Activated CD8-positive, alpha-beta memory T cell treated with anti-CD3 and anti-CD28 coated beads for 24 hours (primary cell): ENCODE measurements around the gene RBM20.
"Not testable (repeated sequence)": the region's sequence is repeated elsewhere in the genome, so short reads cannot be mapped to it uniquely, and the experiment has no call there.

ENCODE experiments used
- DNase-seq: peaks from one replicate; pipeline ENCODE4 v3.0.0-alpha.2; 2020

RBM20 gene

GRCh38 chr10:110744782-110745181 is 100.6 kb downstream of the RBM20 start:
- no peak for DNase-seq

- peak; percentile 74 for DNase-seq
Measured at GRCh38 chr10:110746254-110746826, 102.2 kb downstream of the RBM20 start.

GRCh38 chr10:110746969-110747608 is 103.0 kb downstream of the RBM20 start:
- DNase-seq, result no peak

- DNase-seq, result no peak
Measured at GRCh38 chr10:110747609-110748464, 103.7 kb downstream of the RBM20 start.

- no peak for DNase-seq
Measured at GRCh38 chr10:110748970-110749369, 104.8 kb downstream of the RBM20 start.

GRCh38 chr10:110750931-110751330 is 106.8 kb downstream of the RBM20 start:
- no peak for DNase-seq

GRCh38 chr10:110751850-110752249 is 107.7 kb downstream of the RBM20 start:
- DNase-seq, result no peak

GRCh38 chr10:110753462-110753861 is 109.3 kb downstream of the RBM20 start:
- no peak for DNase-seq

- no peak for DNase-seq
Measured at GRCh38 chr10:110754375-110755105, 110.4 kb downstream of the RBM20 start.

- DNase-seq, result no peak
Measured at GRCh38 chr10:110755781-110756180, 111.6 kb downstream of the RBM20 start.

GRCh38 chr10:110756876-110757275 is 112.7 kb downstream of the RBM20 start:
- no peak for DNase-seq

GRCh38 chr10:110757586-110757985 is 113.5 kb downstream of the RBM20 start:
- no peak for DNase-seq

GRCh38 chr10:110758128-110758765 is 114.1 kb downstream of the RBM20 start:
- DNase-seq, result no peak

- DNase-seq, result no peak
Measured at GRCh38 chr10:110758898-110759297, 114.8 kb downstream of the RBM20 start.

- no peak for DNase-seq
Measured at GRCh38 chr10:110759523-110759922, 115.4 kb downstream of the RBM20 start.

- DNase-seq, result no peak
Measured at GRCh38 chr10:110762109-110762848, 118.1 kb downstream of the RBM20 start.

GRCh38 chr10:110762849-110763211 is 118.7 kb downstream of the RBM20 start:
- no peak for DNase-seq

GRCh38 chr10:110764378-110764777 is 120.2 kb downstream of the RBM20 start:
- DNase-seq, result no peak

GRCh38 chr10:110764793-110765512 is 120.8 kb downstream of the RBM20 start:
- DNase-seq, result no peak

- no peak for DNase-seq
Measured at GRCh38 chr10:110765513-110766319, 121.6 kb downstream of the RBM20 start.

GRCh38 chr10:110767601-110768000 is 123.5 kb downstream of the RBM20 start:
- DNase-seq, result not testable (repeated sequence)
